ACC112 (cell line): ENCODE measurements around the gene HOXC10.

ENCODE experiments used
- H2AFZ ChIP-seq: fragments of 200-600 bp; sonication (generic); one replicate; pipeline ENCODE4 v1.6.0; 2017; ENCODE audit warnings: antibody characterized with exemption, low read length; ENCODE audit not compliant: unreplicated experiment
- H3K27ac ChIP-seq: fragments of 200-600 bp; sonication (generic); 2 replicates; pipeline ENCODE4 v1.5.1; 2014; ENCODE audit warnings: low read depth, mild to moderate bottlenecking, antibody characterized with exemption, low read length, moderate library complexity
- H3K27me3 ChIP-seq: fragments of 200-600 bp; sonication (generic); 2 replicates; pipeline ENCODE4 v1.6.1; 2014; ENCODE audit warnings: mild to moderate bottlenecking, antibody characterized with exemption, low read length, moderate library complexity, mixed read lengths; ENCODE audit not compliant: insufficient read depth
- H3K36me3 ChIP-seq: fragments of 200-600 bp; sonication (generic); 2 replicates; pipeline ENCODE4 v1.6.1; 2016; ENCODE audit warnings: mild to moderate bottlenecking, antibody characterized with exemption, low read length, moderate library complexity, mixed read lengths; ENCODE audit not compliant: insufficient read depth
- H3K4me1 ChIP-seq: fragments of 200-600 bp; sonication (generic); one replicate; pipeline ENCODE4 v1.6.1; 2016; ENCODE audit warnings: low read length, mixed read lengths; ENCODE audit not compliant: insufficient read depth, unreplicated experiment, control insufficient read depth
- H3K4me3 ChIP-seq: fragments of 200-600 bp; sonication (generic); 2 replicates; pipeline ENCODE4 v1.5.1; 2014; ENCODE audit warnings: mild to moderate bottlenecking, low read depth, low read length
- H3K79me2 ChIP-seq: fragments of 200-600 bp; sonication (generic); one replicate; pipeline ENCODE4 v1.6.0; 2016; ENCODE audit warnings: low read length; ENCODE audit not compliant: control insufficient read depth, unreplicated experiment, insufficient read depth

Gene HOXC10

DNA sequence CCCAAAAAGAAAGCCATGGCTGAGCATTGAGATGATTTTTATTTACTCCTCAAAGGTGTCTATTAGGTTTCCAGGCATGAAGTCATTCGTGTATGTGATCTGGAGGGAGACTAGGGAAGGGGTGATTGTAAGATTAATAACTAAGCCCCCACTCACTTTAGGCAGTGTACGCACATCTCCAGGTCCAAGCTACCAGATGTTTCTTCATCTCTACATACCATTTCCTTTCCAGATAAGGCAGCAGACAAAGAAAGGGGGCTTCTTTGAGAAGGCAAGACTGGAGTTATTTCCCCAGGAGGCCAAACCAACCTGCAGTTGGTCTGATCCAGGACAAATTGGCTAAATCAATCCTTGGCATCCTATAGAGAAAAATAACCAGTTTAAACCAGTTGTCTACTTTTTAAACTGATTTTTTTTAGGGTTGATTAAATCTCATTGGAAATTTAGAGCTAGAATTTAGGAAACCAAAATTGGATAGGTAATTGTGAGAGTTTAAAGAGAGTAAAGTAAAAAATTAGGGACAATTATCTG lies 42.4 kb upstream of the HOXC10 start:
- Histone ChIP-seq H3K79me2 (no peaks in the 10 kb centered on the region), H3K27ac (no peak overlapping the region), H2AFZ (no peak overlapping the region), H3K4me1 (no peaks in the 10 kb centered on the region), H3K4me3 (no peak overlapping the region), H3K36me3 (no peaks in the 10 kb centered on the region), H3K27me3 (peaks cover 100% of the 10 kb centered on the region)

DNA sequence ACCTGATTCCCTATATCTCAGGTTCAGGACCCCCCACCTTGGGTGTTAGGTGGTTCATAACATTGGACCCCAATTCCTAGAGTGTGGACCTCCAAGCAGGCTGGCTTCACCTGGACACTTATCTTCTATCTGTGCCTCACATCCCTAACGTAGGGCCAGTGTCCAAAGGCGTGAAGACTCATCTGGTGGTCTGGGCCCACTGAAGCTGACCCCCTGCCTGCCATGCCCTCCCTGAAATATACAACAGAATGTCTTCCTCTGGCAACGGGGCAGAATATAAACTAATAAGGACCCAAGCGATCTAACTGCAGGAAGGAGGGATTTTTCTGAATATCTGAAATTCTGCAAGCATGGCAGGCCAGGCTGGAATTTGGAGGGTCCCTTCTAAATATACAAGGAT lies 40.7 kb upstream of the HOXC10 start:
- Histone ChIP-seq H3K79me2 (no peaks in the 10 kb centered on the region), H3K27ac (no peak overlapping the region), H3K4me3 (no peak overlapping the region), H3K4me1 (no peaks in the 10 kb centered on the region), H3K27me3 (peaks cover 100% of the 10 kb centered on the region), H2AFZ (no peak overlapping the region), H3K36me3 (no peaks in the 10 kb centered on the region)

DNA sequence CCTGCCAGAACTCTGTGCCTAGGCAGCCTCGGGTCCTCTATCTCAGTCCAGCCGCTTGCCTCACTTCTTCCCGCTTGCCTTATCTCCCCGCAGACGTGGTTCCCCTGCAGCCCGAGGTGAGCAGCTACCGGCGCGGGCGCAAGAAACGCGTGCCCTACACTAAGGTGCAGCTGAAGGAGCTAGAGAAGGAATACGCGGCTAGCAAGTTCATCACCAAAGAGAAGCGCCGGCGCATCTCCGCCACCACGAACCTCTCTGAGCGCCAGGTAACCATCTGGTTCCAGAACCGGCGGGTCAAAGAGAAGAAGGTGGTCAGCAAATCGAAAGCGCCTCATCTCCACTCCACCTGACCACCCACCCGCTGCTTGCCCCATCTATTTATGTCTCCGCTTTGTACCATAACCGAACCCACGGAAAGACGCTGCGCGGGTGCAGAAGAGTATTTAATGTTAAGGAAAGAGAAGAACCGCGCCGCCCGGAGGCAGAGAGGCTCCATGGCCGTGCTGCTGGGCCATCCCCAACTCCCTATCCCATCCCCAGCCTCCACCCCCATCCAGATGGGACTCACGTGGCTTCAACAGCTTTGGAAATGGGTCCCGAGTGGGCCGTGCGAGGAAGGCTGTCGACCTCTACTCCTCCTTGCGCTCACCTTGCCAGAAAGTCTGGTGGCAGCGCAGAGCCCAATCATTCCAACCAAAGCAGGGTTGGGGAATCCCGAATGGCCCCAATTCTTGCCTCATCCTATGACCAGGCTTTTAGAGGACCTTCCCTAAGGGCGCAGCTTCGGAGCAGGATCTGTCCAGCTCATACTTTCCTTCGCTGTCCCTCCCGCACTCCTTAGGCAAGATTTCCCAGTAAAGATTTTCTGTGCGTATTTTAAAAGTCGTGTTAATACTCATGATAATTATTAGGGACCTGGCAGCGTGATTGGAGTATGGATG lies 39.8 kb upstream of the HOXC10 start:
- Histone ChIP-seq H3K4me3 (peak overlapping the region; percentile 1; the same call in 1 of the 2 replicates), H2AFZ (no peak overlapping the region), H3K27ac (no peak overlapping the region), H3K36me3 (no peaks in the 10 kb centered on the region), H3K79me2 (no peaks in the 10 kb centered on the region), H3K4me1 (no peaks in the 10 kb centered on the region), H3K27me3 (peaks cover 100% of the 10 kb centered on the region)

DNA sequence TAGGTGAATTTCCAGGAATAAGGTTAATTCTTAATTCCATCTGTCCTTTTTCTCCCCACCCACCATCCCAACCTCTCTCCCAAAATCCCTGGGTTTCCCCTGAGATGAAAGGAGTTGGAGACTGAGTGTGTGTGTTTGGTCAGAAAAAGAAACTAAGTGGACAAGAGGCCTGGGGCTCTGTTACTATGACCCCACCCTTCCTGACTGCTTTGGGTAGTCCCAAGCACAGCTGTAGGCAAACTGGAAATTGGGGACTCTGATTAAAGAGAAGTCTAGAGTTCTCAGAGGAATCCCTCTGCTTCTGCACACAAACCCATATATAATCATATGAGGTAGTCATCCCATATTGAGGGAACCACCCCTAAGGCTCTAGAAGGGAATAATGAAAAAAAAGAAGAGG lies 37.2 kb upstream of the HOXC10 start:
- peaks cover 100% of the 10 kb centered on the region for H3K27me3 ChIP-seq
- H2AFZ ChIP-seq = no peak overlapping the region
- H3K36me3 ChIP-seq = no peaks in the 10 kb centered on the region
- H3K27ac ChIP-seq = no peak overlapping the region
- no peak overlapping the region for H3K4me3 ChIP-seq
- no peaks in the 10 kb centered on the region for H3K4me1 ChIP-seq
- H3K79me2 ChIP-seq = no peaks in the 10 kb centered on the region

DNA sequence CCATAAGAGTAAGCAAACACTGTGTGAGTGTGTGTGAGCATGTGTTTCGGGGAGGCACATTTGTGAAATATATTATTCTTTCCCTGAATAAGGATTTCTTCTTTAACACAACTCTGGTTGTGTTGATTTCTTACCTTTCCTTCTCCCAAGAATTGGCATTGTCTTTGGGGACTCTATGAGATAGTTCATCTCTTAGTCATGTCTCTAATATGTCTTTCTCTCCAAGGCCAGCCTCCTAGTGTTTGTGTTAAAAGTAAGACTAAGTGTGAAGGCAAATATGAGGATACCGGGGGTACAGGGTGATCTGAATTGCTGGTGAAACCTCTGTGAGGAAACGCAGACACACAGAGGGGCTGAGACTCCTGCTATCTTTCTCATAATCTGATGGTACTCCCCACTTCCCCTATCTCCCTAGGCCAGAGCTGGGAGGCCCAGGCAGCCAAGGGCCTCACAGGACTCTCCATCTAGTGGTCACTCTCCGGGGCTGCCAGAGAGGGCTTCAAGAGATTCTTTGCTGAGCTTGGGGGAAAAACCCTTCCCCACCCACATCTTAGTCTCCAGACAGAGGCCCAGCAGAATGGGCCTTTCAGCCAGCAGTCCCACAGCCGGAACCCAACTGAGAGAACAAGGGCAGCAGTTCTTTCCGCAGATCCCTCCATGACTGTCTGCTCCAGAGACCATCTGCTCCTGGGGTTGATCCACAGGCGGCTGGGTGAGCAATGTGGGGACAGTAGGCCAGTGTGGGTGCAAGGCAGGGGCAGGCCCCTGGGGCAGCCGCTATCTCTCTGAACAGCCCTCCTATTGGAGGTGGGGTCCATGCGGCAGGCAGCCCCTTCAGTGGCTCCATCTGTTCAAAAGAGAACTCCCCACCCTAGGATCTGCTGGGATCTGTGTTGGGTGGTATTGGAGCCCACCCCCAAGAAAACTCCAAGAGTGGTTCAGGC lies 36.0 kb upstream of the HOXC10 start:
- Histone ChIP-seq H3K4me1 (no peaks in the 10 kb centered on the region), H3K79me2 (no peaks in the 10 kb centered on the region), H3K36me3 (no peaks in the 10 kb centered on the region), H3K27ac (no peak overlapping the region), H3K27me3 (peaks cover 100% of the 10 kb centered on the region), H2AFZ (no peak overlapping the region), H3K4me3 (no peak overlapping the region)

DNA sequence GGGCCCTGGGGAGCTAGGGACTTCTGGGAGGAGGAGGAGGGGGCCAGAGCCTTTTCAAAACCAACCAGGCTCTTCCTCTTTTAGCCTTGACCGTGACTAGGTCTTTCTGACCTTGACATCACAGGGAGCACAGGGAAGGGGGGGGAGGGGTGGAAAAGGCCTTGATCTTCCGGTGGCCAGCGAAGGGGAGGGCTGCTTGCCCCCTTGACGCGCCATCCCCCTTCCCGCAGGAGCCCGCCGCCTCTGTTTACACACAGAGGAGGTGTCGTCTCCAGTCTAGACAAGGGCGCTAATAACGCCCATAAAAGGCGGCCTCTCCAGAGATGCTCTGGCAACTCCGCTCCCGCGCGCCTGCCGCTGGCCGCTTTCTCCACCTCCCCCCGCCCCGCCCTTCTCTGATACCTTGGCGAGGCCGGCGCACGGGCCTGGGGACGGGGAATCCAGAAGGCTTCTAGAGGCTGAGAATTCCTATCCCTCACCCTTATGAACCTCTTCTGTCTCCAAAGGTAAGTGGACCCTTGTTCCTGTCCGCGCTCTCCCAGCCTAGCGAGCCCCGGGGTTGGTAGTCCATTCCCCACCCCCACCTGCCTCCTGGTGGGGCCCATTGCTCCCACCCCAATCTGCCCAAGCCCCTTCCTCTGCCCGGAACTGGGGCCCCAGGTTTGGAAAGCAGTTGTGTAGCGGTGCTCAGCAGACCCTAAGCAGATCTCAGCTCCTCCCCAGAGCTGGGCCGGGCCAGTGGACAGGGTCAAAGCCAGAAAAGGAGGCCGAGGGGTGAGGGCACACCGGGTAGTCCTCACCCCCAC lies 35.1 kb upstream of the HOXC10 start:
- Histone ChIP-seq H3K4me3 (no peak overlapping the region), H2AFZ (no peak overlapping the region), H3K27me3 (peaks cover 100% of the 10 kb centered on the region), H3K27ac (no peak overlapping the region), H3K36me3 (no peaks in the 10 kb centered on the region), H3K4me1 (no peaks in the 10 kb centered on the region), H3K79me2 (no peaks in the 10 kb centered on the region)

DNA sequence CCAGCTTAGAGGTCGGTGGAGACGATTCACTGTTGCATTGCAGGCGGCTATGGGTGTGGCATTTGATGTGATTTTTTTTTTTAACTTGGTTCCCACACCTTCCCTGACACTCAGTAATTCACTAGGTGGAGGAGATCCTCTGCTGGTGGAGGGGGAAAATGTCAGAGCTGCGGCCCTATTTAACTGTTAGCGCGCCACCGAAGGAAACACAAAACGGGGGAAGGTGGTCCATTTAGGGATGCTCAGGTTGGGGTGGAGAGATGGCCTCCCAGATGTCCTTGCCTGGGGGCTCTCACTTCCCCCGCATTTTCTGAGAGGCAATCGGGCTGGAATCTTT lies 34.5 kb upstream of the HOXC10 start:
- Histone ChIP-seq H3K79me2 (no peaks in the 10 kb centered on the region), H2AFZ (no peak overlapping the region), H3K27me3 (peaks cover 100% of the 10 kb centered on the region), H3K4me1 (no peaks in the 10 kb centered on the region), H3K4me3 (no peak overlapping the region), H3K27ac (no peak overlapping the region), H3K36me3 (no peaks in the 10 kb centered on the region)

DNA sequence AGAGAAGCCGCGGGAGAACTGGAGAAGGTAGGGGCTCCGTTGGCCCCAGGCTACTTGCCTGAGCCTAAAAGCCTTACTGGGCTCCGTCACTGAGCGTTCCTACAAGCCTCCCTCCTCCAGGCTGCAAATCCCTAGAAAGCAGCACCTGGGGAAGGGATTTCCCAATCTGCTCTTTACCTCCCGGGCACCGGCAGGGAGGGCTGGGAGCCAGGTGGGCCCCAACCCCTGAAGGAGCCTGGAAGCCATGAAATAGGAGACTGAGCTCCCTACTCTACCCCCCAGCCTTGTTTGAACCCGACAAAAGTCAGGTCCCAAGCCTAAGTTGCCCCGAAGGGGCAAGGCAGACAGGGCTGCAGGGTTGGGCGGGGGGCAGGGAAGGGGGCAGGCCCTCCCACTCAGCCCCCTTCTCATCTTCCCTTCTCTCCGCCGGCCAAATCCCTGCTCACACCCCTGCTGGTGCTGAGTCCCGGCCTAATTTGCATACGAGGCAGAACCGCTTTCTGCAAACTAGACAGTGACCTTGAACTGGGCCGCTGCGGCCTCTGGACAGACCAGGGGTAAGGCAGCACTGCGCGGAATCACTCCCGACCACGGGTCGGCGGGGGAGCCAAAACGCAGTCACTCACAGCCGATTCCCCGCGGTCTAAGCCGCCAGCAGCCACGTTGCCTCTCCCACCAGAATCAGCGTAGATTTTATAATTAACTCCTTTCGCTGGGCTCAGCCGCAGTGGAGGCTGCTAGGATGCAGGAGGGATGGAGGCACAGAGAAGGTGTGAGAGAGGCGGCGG lies 34.0 kb upstream of the HOXC10 start:
- Histone ChIP-seq H2AFZ (no peak overlapping the region), H3K27me3 (peaks cover 100% of the 10 kb centered on the region), H3K4me3 (no peak overlapping the region), H3K79me2 (no peaks in the 10 kb centered on the region), H3K27ac (no peak overlapping the region), H3K36me3 (no peaks in the 10 kb centered on the region), H3K4me1 (no peaks in the 10 kb centered on the region)

DNA sequence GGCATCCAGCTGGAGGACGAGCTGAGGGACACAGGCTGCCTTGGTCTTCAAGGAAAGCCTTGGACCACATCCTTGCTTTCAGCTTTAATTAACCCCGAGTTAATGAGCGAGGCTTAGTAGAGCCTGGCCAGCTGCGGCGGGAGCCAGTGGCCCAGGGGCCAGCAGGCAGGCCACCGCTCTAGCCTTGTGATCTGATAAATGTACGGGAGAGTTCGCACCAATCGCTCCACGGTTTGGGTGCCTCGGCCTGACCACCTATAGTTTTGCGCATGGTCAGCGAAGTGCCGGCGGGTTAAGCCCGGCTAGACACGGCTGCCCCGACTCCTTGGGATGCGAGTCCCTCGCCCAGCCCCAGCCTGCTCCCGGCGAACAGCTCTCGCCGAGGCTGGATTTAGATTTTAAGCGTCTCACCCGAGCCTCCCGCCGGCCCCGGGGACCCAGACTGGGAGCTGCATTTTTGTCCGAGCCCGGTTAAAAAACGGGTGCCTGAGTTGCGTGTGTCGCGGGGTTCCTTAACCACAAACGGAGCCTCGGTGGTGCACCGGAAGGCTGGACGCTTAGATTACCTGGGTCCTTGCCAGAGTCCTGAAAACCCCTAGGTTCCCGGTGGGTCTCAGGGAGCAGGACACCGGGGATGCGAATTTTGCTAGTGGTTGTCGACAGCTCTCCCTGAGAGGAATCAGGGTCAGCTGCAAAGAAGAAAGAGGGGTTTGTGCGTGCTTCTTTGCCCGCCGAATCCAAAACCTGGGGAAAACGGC lies 33.2 kb upstream of the HOXC10 start:
- H3K4me1 ChIP-seq = no peaks in the 10 kb centered on the region
- no peaks in the 10 kb centered on the region for H3K79me2 ChIP-seq
- no peak overlapping the region for H3K4me3 ChIP-seq
- H2AFZ ChIP-seq = no peak overlapping the region
- H3K27ac ChIP-seq = no peak overlapping the region
- no peaks in the 10 kb centered on the region for H3K36me3 ChIP-seq
- peaks cover 100% of the 10 kb centered on the region for H3K27me3 ChIP-seq
